GM12878 (cell line): Measurements from ENCODE around the gene BAIAP2L1.

Experiments used
- ASH2L ChIP-seq: fragments of 300-600, 200-600 bp; sonication (generic); IDR thresholded peaks from 2 replicates; pipeline ENCODE4 v1.6.1; 2017; ENCODE audit warnings: low read depth, mild to moderate bottlenecking, borderline replicate concordance
- BHLHE40 ChIP-seq, 2 experiments: fragments of 450-650 bp in 1 of 2; IDR thresholded peaks; 2 replicates each; pipeline ENCODE4 v1.6.1; 2011 to 2017; ENCODE audit warnings: low read depth in 2 of 2, borderline replicate concordance in 1 of 2, improper control_type of control experiment in 1 of 2, low read length in 1 of 2, mild to moderate bottlenecking in 1 of 2
- CTCF ChIP-seq, 3 experiments: IDR thresholded peaks in 2 of 3; conservative IDR thresholded peaks in 1 of 3; 2 replicates each; pipeline ENCODE4 v1.5.1; 2011; ENCODE audit warnings: low read depth in 3 of 3, low read length in 3 of 3, mild to moderate bottlenecking in 3 of 3, control low read depth in 2 of 3, moderate library complexity in 2 of 3, inconsistent platforms in 1 of 3, mixed read lengths in 1 of 3; ENCODE audit not compliant: control insufficient read depth in 2 of 3, insufficient read depth in 1 of 3; ENCODE audit errors: extremely low read depth in 1 of 3
- E2F4 ChIP-seq: IDR thresholded peaks from 2 replicates; pipeline ENCODE4 v1.6.1; 2012; ENCODE audit warnings: low read depth, low read length, improper control_type of control experiment
- EED ChIP-seq: sonication (generic); IDR thresholded peaks from 2 replicates; pipeline ENCODE4 v1.6.1; 2016; ENCODE audit warnings: antibody characterized with exemption, low read depth
- EZH2 ChIP-seq: IDR thresholded peaks from 2 replicates; pipeline ENCODE4 v1.6.1; 2012; ENCODE audit warnings: low read depth, mild to moderate bottlenecking, control low read depth, inconsistent platforms, low read length, borderline replicate concordance; ENCODE audit not compliant: control insufficient read depth
- MAX ChIP-seq: IDR thresholded peaks from 2 replicates; pipeline ENCODE4 v1.6.1; 2012; ENCODE audit warnings: low read depth, low read length, improper control_type of control experiment
- MEF2B ChIP-seq: fragments of 450-650 bp; IDR thresholded peaks from 2 replicates; pipeline ENCODE4 v1.6.1; 2018; ENCODE audit warnings: mild to moderate bottlenecking, moderate library complexity; ENCODE audit not compliant: partially characterized antibody, poor library complexity, severe bottlenecking
- TAF1 ChIP-seq: IDR thresholded peaks from 2 replicates; pipeline ENCODE4 v1.6.1; 2011; ENCODE audit warnings: mild to moderate bottlenecking, low read depth, low read length, borderline replicate concordance

- TF ChIP-seq EZH2 (no peak), EED (no peak), MAX (no peak), TAF1 (no peak), E2F4 (no peak), ASH2L (no peak), CTCF (IDR thresholded peaks at IDR 0.05 in 2 of 3, conservative IDR thresholded peaks at IDR 0.05 in 1 of 3; ENCODE audit: control insufficient read depth in 2 of 3, extremely low read depth in 1 of 3, insufficient read depth in 1 of 3, low read depth in 3 of 3, low read length in 3 of 3) (no peak), BHLHE40 (IDR thresholded peaks at IDR 0.05; ENCODE audit: borderline replicate concordance in 1 of 2, low read depth in 2 of 2, low read length in 1 of 2) (no peak), MEF2B (no peak)
Measured at GRCh38 chr7:98307971-98308466, 92.9 kb downstream of the BAIAP2L1 start.
